GM19455 (cell line): ENCODE results near the gene ADAM15.

ENCODE experiments used
- ATAC-seq: cut with Tn5 transposase; IDR thresholded peaks from one replicate; pipeline ENCODE4 v1.9.1; 2021; ENCODE audit not compliant: unreplicated experiment

Gene ADAM15

DNA sequence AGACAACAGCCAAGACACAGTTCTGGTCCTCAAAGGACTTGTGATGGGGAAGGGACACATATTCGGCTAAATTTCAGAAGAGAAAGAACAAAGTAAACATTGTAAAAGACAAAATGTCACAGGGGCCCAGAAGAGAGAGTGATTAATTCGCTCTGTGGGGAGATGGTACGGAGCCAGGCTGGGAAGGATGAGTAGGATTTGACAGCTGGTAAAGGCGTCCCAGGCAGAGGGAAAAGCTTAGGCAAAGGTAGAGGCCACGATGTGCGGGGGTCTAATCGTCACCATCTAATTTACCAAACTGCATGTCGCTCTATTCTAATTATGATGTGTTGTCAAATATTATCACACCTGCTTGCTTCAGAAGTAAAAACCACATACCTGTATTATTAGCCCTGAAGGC, 59.3 kb downstream of the ADAM15 start:
- no peak for ATAC-seq

DNA sequence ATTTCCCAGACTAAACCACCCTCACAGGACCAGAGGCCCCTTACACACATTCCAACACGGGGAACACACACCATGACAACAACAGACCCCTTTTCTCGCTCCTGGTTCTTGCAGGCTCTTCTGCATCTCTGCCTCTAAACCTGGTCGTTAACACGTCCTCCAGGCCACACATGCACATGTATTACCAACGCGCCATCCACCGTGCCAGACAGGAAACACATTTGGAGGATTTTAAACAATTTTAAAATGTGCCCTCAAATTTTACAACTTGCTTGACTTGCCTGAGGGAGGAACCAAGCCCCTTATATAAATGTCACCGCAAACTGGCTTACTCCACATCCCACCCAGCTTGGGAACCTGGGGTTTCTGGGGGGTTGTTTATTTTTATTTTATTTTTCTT, 59.7 kb downstream of the ADAM15 start:
- ATAC-seq, result no peak
